ENCODE measurements around the gene PANX2. TPM values are rescaled to one million over a fixed set of nuclear protein-coding genes. Genes with fewer than 3 reads are reported as not detected.

Gene PANX2
- total and polyA plus RNA-seq, 9 of the 15 experiments (the other 6 are each of a cell fraction or from before 2014, with no cell fraction given) = 0.01 to 3.9 (median 0.67) TPM; not detected in 1

DNA sequence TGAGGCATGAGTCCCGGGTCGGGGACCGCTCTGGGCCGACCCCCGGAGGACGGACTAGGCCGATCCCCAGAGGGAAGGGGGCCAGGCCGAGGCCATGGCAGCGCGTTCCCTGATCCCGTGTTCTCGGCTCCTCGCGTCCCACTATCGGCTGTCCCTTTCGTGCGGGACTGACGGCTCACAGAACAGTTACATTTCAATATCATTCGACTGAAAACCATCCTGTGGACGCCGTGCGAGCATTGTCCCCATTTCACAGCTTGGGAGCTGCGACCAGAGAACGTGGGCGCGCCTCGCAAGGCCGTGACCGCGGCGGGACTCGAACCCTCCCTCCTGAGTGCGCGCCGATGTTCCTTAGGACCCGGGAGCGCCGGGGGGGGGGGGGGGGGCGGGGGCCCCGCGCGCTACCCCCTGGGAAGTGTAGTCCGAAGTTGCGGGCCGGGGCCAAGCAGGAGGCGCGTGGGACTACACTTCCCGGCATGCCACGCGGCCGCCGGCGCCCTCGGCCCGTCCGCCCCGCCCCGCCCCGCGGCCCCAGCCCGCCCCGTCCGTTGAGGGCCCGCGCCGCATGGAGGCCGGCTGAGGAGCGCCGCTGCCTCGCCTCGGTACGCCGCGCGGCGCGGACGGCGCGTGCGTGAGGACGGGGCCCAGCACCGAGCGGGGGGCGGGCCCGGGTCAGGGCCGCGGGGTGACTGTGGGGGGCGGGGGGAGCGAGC is 15.0 kb downstream of the PANX2 start, which contains the start of gene TRABD (continued):
- TF ChIP-seq NEUROD1 (IDR thresholded peaks at IDR 0.05; ENCODE audit: borderline replicate concordance, low read depth, low read length, partially characterized antibody) (peak; percentile 32), TAF1 (IDR thresholded peaks at IDR 0.05; ENCODE audit: control insufficient read depth, extremely low read depth, insufficient read depth, low read length, severe bottlenecking) (peak; percentile 49), TOE1 (IDR thresholded peaks at IDR 0.05; ENCODE audit: borderline replicate concordance) (0 out of 2 replicates have a peak, but pooled peaks have one; percentile 48), TOE1 (CRISPR knock-in tag; IDR thresholded peaks at IDR 0.05; ENCODE audit: borderline replicate concordance, low read depth) (no peak), CXXC5 (CRISPR knock-in tag; IDR thresholded peaks at IDR 0.05) (peak; percentile 34; the same call in 1 of the 2 replicates), PRPF4 (IDR thresholded peaks at IDR 0.05; ENCODE audit: insufficient read depth, low read depth, low read length, poor library complexity, severe bottlenecking) (peak; percentile 59), XRCC3 (IDR thresholded peaks at IDR 0.05) (no peak), NR2C2 (CRISPR knock-in tag; IDR thresholded peaks at IDR 0.05) (no peak), NR2C2 (tag; IDR thresholded peaks at IDR 0.05) (peak; percentile 80), BCOR (IDR thresholded peaks at IDR 0.05) (0 out of 2 replicates have a peak, but pooled peaks have one; percentile 35), ZNF644 (tag; IDR thresholded peaks at IDR 0.05; ENCODE audit: low read depth) (peak; percentile 60; the same call in 1 of the 2 replicates), YY1 (IDR thresholded peaks at IDR 0.05; ENCODE audit: borderline replicate concordance in 1 of 3, control insufficient read depth in 1 of 3, extremely low read depth in 1 of 3, insufficient read depth in 3 of 3, insufficient read length in 1 of 3, insufficient replicate concordance in 2 of 3, low read depth in 1 of 3, low read length in 2 of 3) (peak in 2 of 3 experiments; percentile 41 to 76)
- TF ChIP-seq, protein P1, sequence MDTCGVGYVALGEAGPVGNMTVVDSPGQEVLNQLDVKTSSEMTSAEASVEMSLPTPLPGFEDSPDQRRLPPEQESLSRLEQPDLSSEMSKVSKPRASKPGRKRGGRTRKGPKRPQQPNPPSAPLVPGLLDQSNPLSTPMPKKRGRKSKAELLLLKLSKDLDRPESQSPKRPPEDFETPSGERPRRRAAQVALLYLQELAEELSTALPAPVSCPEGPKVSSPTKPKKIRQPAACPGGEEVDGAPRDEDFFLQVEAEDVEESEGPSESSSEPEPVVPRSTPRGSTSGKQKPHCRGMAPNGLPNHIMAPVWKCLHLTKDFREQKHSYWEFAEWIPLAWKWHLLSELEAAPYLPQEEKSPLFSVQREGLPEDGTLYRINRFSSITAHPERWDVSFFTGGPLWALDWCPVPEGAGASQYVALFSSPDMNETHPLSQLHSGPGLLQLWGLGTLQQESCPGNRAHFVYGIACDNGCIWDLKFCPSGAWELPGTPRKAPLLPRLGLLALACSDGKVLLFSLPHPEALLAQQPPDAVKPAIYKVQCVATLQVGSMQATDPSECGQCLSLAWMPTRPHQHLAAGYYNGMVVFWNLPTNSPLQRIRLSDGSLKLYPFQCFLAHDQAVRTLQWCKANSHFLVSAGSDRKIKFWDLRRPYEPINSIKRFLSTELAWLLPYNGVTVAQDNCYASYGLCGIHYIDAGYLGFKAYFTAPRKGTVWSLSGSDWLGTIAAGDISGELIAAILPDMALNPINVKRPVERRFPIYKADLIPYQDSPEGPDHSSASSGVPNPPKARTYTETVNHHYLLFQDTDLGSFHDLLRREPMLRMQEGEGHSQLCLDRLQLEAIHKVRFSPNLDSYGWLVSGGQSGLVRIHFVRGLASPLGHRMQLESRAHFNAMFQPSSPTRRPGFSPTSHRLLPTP (IDR thresholded peaks at IDR 0.05; ENCODE audit: borderline replicate concordance, extremely low read depth, insufficient read length) = peak; percentile 94
- TF ChIP-seq, protein P2, sequence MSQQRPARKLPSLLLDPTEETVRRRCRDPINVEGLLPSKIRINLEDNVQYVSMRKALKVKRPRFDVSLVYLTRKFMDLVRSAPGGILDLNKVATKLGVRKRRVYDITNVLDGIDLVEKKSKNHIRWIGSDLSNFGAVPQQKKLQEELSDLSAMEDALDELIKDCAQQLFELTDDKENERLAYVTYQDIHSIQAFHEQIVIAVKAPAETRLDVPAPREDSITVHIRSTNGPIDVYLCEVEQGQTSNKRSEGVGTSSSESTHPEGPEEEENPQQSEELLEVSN (IDR thresholded peaks at IDR 0.05; ENCODE audit: borderline replicate concordance in 1 of 2, extremely low read depth in 1 of 2, insufficient read depth in 1 of 2, insufficient read length in 1 of 2, low read depth in 1 of 2, low read length in 1 of 2, poor library complexity in 1 of 2, severe bottlenecking in 1 of 2) = peak in 1 of 2 experiments; percentile 66
- TF ChIP-seq, protein P3, sequence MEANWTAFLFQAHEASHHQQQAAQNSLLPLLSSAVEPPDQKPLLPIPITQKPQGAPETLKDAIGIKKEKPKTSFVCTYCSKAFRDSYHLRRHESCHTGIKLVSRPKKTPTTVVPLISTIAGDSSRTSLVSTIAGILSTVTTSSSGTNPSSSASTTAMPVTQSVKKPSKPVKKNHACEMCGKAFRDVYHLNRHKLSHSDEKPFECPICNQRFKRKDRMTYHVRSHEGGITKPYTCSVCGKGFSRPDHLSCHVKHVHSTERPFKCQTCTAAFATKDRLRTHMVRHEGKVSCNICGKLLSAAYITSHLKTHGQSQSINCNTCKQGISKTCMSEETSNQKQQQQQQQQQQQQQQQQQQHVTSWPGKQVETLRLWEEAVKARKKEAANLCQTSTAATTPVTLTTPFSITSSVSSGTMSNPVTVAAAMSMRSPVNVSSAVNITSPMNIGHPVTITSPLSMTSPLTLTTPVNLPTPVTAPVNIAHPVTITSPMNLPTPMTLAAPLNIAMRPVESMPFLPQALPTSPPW (CRISPR knock-in tag; IDR thresholded peaks at IDR 0.05) = peak; percentile 100
